HEK293 (cell line): ENCODE data around the gene CEP350.

ENCODE experiments used
- CTCF ChIA-PET: fragments of 350-600 bp; formaldehyde crosslinking; extraction: SDS; loops from one replicate; lab custom pipeline; 2021; ENCODE audit warnings: antibody characterized with exemption; lab: Yijun Ruan, JAX
- POLR2A ChIA-PET: fragments of 300-600 bp; formaldehyde crosslinking; extraction: SDS; loops from one replicate; lab custom pipeline; 2020; ENCODE audit warnings: antibody characterized with exemption, inconsistent platforms; lab: Yijun Ruan, JAX
- H3K27ac ChIP-seq: fragments of 200-500 bp; sonication (Bioruptor generic); 2 replicates; pipeline ENCODE4 v1.5.1; 2014; ENCODE audit warnings: low read depth, low read length, control low read depth, inconsistent platforms; ENCODE audit errors: extremely low read depth
- H3K36me3 ChIP-seq, 2 experiments: fragments of 200-500 bp in 1 of 2; sonication (Bioruptor generic) in 1 of 2; 1 replicate in 1 of 2; 2 replicates in 1 of 2; pipeline ENCODE4 v1.5.1; 2014 to 2017; ENCODE audit warnings: inconsistent platforms in 2 of 2, low read length in 2 of 2; ENCODE audit not compliant: control insufficient read depth in 2 of 2, insufficient read depth in 1 of 2
- H3K4me1 ChIP-seq: fragments of 200-500 bp; sonication (Bioruptor generic); 2 replicates; pipeline ENCODE4 v1.5.1; 2014; ENCODE audit warnings: mild to moderate bottlenecking, low read length, inconsistent platforms; ENCODE audit not compliant: control insufficient read depth, insufficient read depth
- H3K4me3 ChIP-seq: 2 replicates; pipeline ENCODE4 v1.5.1; 2011; ENCODE audit warnings: low read depth, mild to moderate bottlenecking, control low read depth, low read length, moderate library complexity
- H3K9me3 ChIP-seq: fragments of 200-500 bp; sonication (Bioruptor generic); 2 replicates; pipeline ENCODE4 v1.5.1; 2014; ENCODE audit warnings: low read depth, low read length, inconsistent platforms; ENCODE audit not compliant: control insufficient read depth, insufficient read depth
- EGR2 ChIP-seq: fragments of 450-650 bp; formaldehyde crosslinking; IDR thresholded peaks from 2 replicates; pipeline ENCODE4 v1.5.1; 2016; ENCODE audit warnings: low read depth, missing biosample characterization, missing genetic modification characterization
- PRDM6 ChIP-seq: fragments of 450-650 bp; formaldehyde crosslinking; IDR thresholded peaks from 2 replicates; pipeline ENCODE4 v1.5.1; 2017; ENCODE audit warnings: missing biosample characterization, missing genetic modification characterization
- ZBTB11 ChIP-seq: fragments of 450-650 bp; formaldehyde crosslinking; conservative IDR thresholded peaks from 2 replicates; pipeline ENCODE4 v1.5.1; 2016; ENCODE audit warnings: low read depth, missing biosample characterization, missing genetic modification characterization
- ZBTB44 ChIP-seq: fragments of 450-650 bp; IDR thresholded peaks from 2 replicates; pipeline ENCODE4 v1.5.1; 2018; ENCODE audit warnings: missing biosample characterization, mild to moderate bottlenecking, missing genetic modification characterization
- ZBTB6 ChIP-seq: fragments of 450-650 bp; formaldehyde crosslinking; IDR thresholded peaks from 2 replicates; pipeline ENCODE4 v1.5.1; 2017; ENCODE audit warnings: missing biosample characterization, missing genetic modification characterization
- ZNF140 ChIP-seq: fragments of 450-650 bp; formaldehyde crosslinking; IDR thresholded peaks from 2 replicates; pipeline ENCODE4 v1.5.1; 2016; ENCODE audit warnings: missing biosample characterization, missing genetic modification characterization
- ZNF335 ChIP-seq: fragments of 450-650 bp; formaldehyde crosslinking; conservative IDR thresholded peaks from 2 replicates; pipeline ENCODE4 v1.5.1; 2016; ENCODE audit warnings: missing biosample characterization, missing genetic modification characterization
- ZNF366 ChIP-seq: fragments of 450-650 bp; formaldehyde crosslinking; conservative IDR thresholded peaks from 2 replicates; pipeline ENCODE4 v1.5.1; 2016; ENCODE audit warnings: missing biosample characterization, missing genetic modification characterization
- ZNF449 ChIP-seq: fragments of 450-650 bp; formaldehyde crosslinking; IDR thresholded peaks from 2 replicates; pipeline ENCODE4 v1.5.1; 2017; ENCODE audit warnings: missing biosample characterization, mild to moderate bottlenecking, missing genetic modification characterization, moderate library complexity
- ZNF571 ChIP-seq: fragments of 450-650 bp; formaldehyde crosslinking; IDR thresholded peaks from 2 replicates; pipeline ENCODE4 v1.5.0; 2017; ENCODE audit warnings: missing biosample characterization, missing genetic modification characterization
- ZNF585B ChIP-seq: fragments of 450-650 bp; formaldehyde crosslinking; IDR thresholded peaks from 2 replicates; pipeline ENCODE4 v1.5.1; 2016; ENCODE audit warnings: missing biosample characterization, missing genetic modification characterization
- ZNF664 ChIP-seq: fragments of 450-650 bp; formaldehyde crosslinking; IDR thresholded peaks from 2 replicates; pipeline ENCODE4 v1.5.1; 2016; ENCODE audit warnings: missing biosample characterization, missing genetic modification characterization
- ZNF677 ChIP-seq: fragments of 450-650 bp; IDR thresholded peaks from 2 replicates; pipeline ENCODE4 v1.5.0; 2018; ENCODE audit warnings: missing biosample characterization, mild to moderate bottlenecking, missing genetic modification characterization, moderate library complexity
- ZNF692 ChIP-seq: fragments of 450-650 bp; formaldehyde crosslinking; IDR thresholded peaks from 2 replicates; pipeline ENCODE4 v1.5.1; 2016; ENCODE audit warnings: missing biosample characterization, missing genetic modification characterization
- ZSCAN23 ChIP-seq: fragments of 450-650 bp; formaldehyde crosslinking; IDR thresholded peaks from 2 replicates; pipeline ENCODE4 v1.5.1; 2016; ENCODE audit warnings: missing biosample characterization, missing genetic modification characterization

Gene CEP350

GRCh38 chr1:179953974-179954492 is 577 bp upstream of the CEP350 start (continued):
- TF ChIP-seq ZNF449: no peak
- peak; percentile 99 for TF ChIP-seq ZNF677
- 0 out of 2 replicates have a peak, but pooled peaks have one; percentile 67 for TF ChIP-seq ZSCAN23 (tag by site-specific recombination)
- TF ChIP-seq EGR2: 0 out of 2 replicates have a peak, but pooled peaks have one; percentile 41

GRCh38 chr1:179955287-179955680 is 674 bp downstream of the CEP350 start:
- ChIA-PET POLR2A (interaction anchor here (0.7 to 2.9 kb wide), 7 partner anchors 11 to 140 kb away, joined by 3 to 29 read pairs (median 4); partner anchors contain the start of genes TOR1AIP1 and TOR1AIP2), CTCF (interaction anchor here (0.6 to 1.8 kb wide), 4 partner anchors 70 to 225 kb away, joined by 3 to 6 read pairs (median 3); no protein-coding TSS in a partner anchor)
- H3K4me3 ChIP-seq: peak overlapping the region; percentile 100
- H3K36me3 ChIP-seq: no peaks in the 10 kb centered on the region
- peaks cover 4% of the 10 kb centered on the region; the same call in 1 of the 2 replicates for H3K4me1 ChIP-seq
- TF ChIP-seq ZBTB6 (tag by site-specific recombination) (no peak), ZNF585B (tag by site-specific recombination) (no peak), ZBTB11 (0 out of 2 replicates have a peak, but pooled peaks have one; percentile 7), ZNF692 (tag by site-specific recombination) (peak; percentile 39), ZNF335 (tag by site-specific recombination) (peak; percentile 80), ZNF140 (no peak), ZBTB44 (no peak), ZNF366 (no peak), ZNF664 (tag by site-specific recombination) (no peak)
- peak overlapping the region; percentile 93 for H3K27ac ChIP-seq
- H3K9me3 ChIP-seq: no peaks in the 10 kb centered on the region

GRCh38 chr1:179955731-179956130 is 1.1 kb downstream of the CEP350 start:
- Histone ChIP-seq H3K4me3 (peak overlapping the region; percentile 100), H3K27ac (no peak overlapping the region; the same call in 1 of the 2 replicates), H3K9me3 (no peaks in the 10 kb centered on the region), H3K36me3 (no peaks in the 10 kb centered on the region), H3K4me1 (peaks cover 4% of the 10 kb centered on the region; the same call in 1 of the 2 replicates)
- POLR2A ChIA-PET: interaction anchor here (0.7 to 2.9 kb wide), 4 partner anchors 10 to 141 kb away, joined by 3 to 29 read pairs (median 4); partner anchors contain the start of genes TOR1AIP1 and TOR1AIP2
- CTCF ChIA-PET: interaction anchor here (0.6 to 0.9 kb wide), 3 partner anchors 70 to 225 kb away, joined by 3 read pairs; no protein-coding TSS in a partner anchor
- TF ChIP-seq ZNF571 (no peak), PRDM6 (tag by site-specific recombination) (peak; percentile 72)
